ENCODE results near the gene POLRMT.

DNA sequence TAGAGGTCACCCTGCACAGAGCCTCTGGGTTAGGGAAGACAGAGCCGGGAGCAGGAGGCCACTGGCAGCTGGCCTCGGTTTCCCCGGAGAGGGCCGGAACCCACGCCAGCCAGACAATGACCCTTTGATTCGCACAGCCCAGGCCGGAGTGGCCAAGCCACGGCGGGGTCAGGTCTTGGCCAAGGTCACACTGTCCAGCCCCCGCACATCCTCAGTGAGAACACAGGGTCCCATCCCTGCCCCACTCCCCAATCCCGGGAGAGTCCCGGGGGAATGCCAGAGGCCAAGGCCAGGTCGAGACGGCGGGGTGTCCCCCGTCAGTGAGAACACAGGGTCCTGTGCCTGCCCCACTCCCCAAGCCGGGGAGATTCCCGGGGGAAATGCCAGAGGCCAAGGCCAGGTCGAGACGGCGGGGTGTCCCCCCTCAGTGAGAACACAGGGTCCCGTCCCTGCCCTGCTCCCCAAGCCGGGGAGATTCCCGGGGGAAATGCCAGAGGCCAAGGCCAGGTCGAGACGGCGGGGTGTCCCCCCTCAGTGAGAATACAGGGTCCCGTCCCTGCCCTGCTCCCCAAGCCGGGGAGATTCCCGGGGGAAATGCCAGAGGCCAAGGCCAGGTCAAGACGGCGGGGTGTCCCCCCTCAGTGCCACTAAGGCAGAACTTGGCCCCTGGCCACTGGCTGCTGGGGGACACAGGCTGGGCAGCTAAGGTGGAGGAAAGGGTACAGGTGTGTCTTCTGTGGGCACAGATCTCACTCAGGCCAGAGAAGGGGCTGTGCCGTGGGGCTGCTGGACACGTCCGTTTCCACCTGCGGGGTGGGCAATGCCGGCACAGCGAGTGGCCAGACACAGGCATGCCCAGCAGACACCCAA is 41.2 kb upstream of the POLRMT start:
- TF ChIP-seq, protein P1, sequence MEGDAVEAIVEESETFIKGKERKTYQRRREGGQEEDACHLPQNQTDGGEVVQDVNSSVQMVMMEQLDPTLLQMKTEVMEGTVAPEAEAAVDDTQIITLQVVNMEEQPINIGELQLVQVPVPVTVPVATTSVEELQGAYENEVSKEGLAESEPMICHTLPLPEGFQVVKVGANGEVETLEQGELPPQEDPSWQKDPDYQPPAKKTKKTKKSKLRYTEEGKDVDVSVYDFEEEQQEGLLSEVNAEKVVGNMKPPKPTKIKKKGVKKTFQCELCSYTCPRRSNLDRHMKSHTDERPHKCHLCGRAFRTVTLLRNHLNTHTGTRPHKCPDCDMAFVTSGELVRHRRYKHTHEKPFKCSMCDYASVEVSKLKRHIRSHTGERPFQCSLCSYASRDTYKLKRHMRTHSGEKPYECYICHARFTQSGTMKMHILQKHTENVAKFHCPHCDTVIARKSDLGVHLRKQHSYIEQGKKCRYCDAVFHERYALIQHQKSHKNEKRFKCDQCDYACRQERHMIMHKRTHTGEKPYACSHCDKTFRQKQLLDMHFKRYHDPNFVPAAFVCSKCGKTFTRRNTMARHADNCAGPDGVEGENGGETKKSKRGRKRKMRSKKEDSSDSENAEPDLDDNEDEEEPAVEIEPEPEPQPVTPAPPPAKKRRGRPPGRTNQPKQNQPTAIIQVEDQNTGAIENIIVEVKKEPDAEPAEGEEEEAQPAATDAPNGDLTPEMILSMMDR (IDR thresholded peaks at IDR 0.05): no peak
- TF ChIP-seq POLR2A (IDR thresholded peaks at IDR 0.05): no peak
